SJCRH30 (cell line): ENCODE data around the gene C2orf92. TPM values are rescaled to one million over a fixed set of nuclear protein-coding genes. Genes with fewer than 3 reads are reported as not detected.

ENCODE experiments used
- DNase-seq, 2 experiments: peaks; one replicate each; pipeline ENCODE4 v3.0.0-alpha.2; 2015 to 2020
- H3K27ac ChIP-seq: fragments of 250-450 bp; sonication (Bioruptor Pico); 2 replicates; pipeline ENCODE4 v1.5.1; 2020; ENCODE audit warnings: mild to moderate bottlenecking, moderate library complexity
- H3K27me3 ChIP-seq: fragments of 250-450 bp; sonication (Bioruptor Pico); 2 replicates; pipeline ENCODE4 v1.5.1; 2020; ENCODE audit warnings: mild to moderate bottlenecking, moderate library complexity
- H3K36me3 ChIP-seq: fragments of 250-450 bp; sonication (Bioruptor Pico); 2 replicates; pipeline ENCODE4 v1.5.1; 2020; ENCODE audit warnings: mild to moderate bottlenecking, moderate library complexity
- H3K4me1 ChIP-seq: fragments of 250-450 bp; sonication (Bioruptor Pico); 2 replicates; pipeline ENCODE4 v1.5.1; 2020; ENCODE audit warnings: mild to moderate bottlenecking, moderate library complexity
- H3K4me3 ChIP-seq: fragments of 250-450 bp; sonication (Bioruptor Pico); 2 replicates; pipeline ENCODE4 v1.5.1; 2020; ENCODE audit warnings: mild to moderate bottlenecking, moderate library complexity
- H3K9me3 ChIP-seq: fragments of 250-450 bp; sonication (Bioruptor Pico); replicated peaks from 2 replicates; pipeline ENCODE4 v1.5.1; 2020; ENCODE audit warnings: mild to moderate bottlenecking, moderate library complexity
- total RNA-seq: library from RNA; depleted of rRNA; stranded (reverse); fragments of >200 nt; shearing (Covaris generic); gene quantifications from 2 replicates; pipeline ENCODE4 v1.2.3, GENCODE V29; 2014

The C2orf92 gene
- total RNA-seq, 1 experiment from 2014 or later, result 1.3 TPM

DNA sequence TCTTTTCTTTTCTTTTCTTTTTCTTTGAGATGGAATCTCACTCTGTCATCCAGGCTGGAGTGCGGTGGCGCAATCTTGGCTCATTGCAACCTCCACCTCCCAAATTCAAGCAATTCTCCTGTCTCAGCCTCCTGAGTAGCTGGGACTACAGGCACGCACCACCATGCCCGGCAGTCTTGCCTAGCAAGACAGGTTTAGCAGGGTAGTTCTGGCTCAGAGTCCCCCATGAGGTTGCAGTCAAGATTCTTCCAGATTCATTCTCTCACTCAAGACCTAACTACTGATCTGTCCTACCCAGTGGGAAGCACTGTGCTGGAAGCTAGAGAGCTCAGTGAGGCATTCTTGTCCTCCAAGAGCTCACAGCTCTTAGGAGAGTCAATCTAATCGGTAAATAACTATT, 26.2 kb downstream of the C2orf92 start:
- H3K27ac ChIP-seq, result no peak overlapping the region
- H3K4me1 ChIP-seq, result no peaks in the 10 kb centered on the region; the same call in 1 of the 2 replicates
- DNase-seq, result no peak
- H3K27me3 ChIP-seq, result no peaks in the 10 kb centered on the region
- no peaks in the 10 kb centered on the region for H3K36me3 ChIP-seq
- no peak overlapping the region for H3K4me3 ChIP-seq
- H3K9me3 ChIP-seq, result no peaks in the 10 kb centered on the region; the same call in 1 of the 2 replicates

DNA sequence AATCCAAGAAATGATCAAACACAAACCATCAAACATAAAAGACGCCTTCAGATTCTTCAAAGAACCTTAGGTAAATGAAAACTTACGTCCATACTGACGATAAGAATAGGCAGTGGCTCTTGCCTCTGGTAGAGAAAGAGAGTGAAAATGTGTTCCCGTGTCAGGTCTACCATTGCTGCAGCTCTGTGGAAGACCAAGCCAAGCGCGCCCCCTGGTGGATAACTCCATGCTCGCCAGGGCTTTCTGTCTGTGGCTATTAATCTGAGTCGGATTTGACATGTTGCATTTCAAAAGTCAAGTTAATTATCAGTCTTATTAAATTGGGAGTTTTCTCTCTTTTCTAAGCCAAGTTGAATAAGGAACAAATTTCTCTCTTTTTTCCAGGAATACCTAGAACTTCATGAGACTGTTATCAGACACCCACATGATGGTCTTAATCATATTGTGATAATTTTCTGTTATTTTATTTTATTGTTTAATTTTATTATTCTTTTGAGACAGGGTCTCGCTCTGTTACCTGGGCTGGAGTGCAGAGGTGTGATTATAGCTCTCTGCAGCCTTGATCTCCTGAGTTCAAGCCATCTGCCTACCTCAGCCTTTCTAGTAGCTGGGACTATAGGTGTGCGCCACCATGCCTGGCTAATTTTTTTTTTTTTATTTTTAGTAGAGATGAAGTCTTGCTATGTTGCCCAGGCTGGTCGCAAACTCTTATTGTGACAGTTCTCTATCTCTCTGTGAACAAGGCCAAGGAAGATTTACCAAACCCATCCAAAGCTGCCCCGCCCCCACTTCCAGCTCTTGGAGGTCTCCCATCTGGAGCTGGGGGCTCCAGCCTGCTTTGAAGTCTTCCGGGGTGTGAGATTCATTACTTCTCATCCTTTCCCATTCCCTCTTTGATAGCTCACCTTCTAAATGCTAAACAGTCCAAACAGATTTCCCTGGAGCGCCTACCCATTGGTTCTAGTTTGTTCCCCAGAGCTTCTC, 28.0 kb downstream of the C2orf92 start:
- no peaks in the 10 kb centered on the region for H3K27me3 ChIP-seq
- no peak overlapping the region for H3K27ac ChIP-seq
- H3K9me3 ChIP-seq, result no peaks in the 10 kb centered on the region; the same call in 1 of the 2 replicates
- no peaks in the 10 kb centered on the region for H3K36me3 ChIP-seq
- H3K4me1 ChIP-seq, result no peaks in the 10 kb centered on the region; the same call in none of the 2 replicates
- DNase-seq, result peak; percentile 78 to 90
- no peak overlapping the region for H3K4me3 ChIP-seq

DNA sequence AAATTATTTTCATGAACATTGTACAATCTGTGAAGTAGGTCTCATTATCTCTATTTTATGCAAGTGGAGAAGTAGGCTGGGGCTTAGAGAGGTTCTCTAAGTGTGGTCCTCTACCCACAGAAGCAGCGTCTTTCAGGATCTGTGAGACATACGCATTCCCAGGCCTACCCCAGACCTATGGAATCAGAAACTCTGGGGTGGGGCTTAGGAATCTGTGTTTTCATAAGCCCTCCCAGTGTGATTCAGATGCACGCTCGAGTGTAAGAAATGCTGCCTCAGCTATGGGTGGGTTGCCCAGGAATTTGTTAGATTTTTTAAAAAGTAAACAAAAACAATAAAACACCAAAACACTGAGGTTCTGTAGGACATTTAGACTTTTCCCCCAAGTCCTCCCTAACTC, 29.0 kb downstream of the C2orf92 start:
- no peak for DNase-seq
- H3K36me3 ChIP-seq, result no peaks in the 10 kb centered on the region
- no peak overlapping the region for H3K27ac ChIP-seq
- no peaks in the 10 kb centered on the region for H3K9me3 ChIP-seq
- no peaks in the 10 kb centered on the region; the same call in none of the 2 replicates for H3K4me1 ChIP-seq
- no peaks in the 10 kb centered on the region for H3K27me3 ChIP-seq
- no peak overlapping the region for H3K4me3 ChIP-seq

GRCh38 chr2:97699765-97700444, 30.4 kb downstream of the C2orf92 start:
- DNase-seq, result peak; percentile 60 to 78
- Histone ChIP-seq H3K36me3 (no peaks in the 10 kb centered on the region), H3K4me3 (no peak overlapping the region), H3K27me3 (no peaks in the 10 kb centered on the region), H3K9me3 (no peaks in the 10 kb centered on the region), H3K27ac (no peak overlapping the region), H3K4me1 (no peaks in the 10 kb centered on the region; the same call in 1 of the 2 replicates)

- H3K27ac ChIP-seq, result no peak overlapping the region
- no peaks in the 10 kb centered on the region for H3K9me3 ChIP-seq
- no peak for DNase-seq
- H3K36me3 ChIP-seq, result no peaks in the 10 kb centered on the region
- no peak overlapping the region for H3K4me3 ChIP-seq
- no peaks in the 10 kb centered on the region for H3K27me3 ChIP-seq
- no peaks in the 10 kb centered on the region; the same call in 1 of the 2 replicates for H3K4me1 ChIP-seq
These were observed 31.7 kb downstream of the C2orf92 start for GRCh38 chr2:97701186-97701585.

GRCh38 chr2:97701851-97702465, 32.4 kb downstream of the C2orf92 start:
- no peaks in the 10 kb centered on the region for H3K9me3 ChIP-seq
- no peaks in the 10 kb centered on the region for H3K36me3 ChIP-seq
- H3K4me1 ChIP-seq, result no peaks in the 10 kb centered on the region; the same call in 1 of the 2 replicates
- peak; percentile 61 to 66 for DNase-seq
- no peak overlapping the region for H3K27ac ChIP-seq
- H3K4me3 ChIP-seq, result peak overlapping the region; percentile 24
- no peaks in the 10 kb centered on the region for H3K27me3 ChIP-seq

- H3K27me3 ChIP-seq, result no peaks in the 10 kb centered on the region
- no peaks in the 10 kb centered on the region; the same call in 1 of the 2 replicates for H3K4me1 ChIP-seq
- H3K9me3 ChIP-seq, result no peaks in the 10 kb centered on the region
- H3K4me3 ChIP-seq, result no peak overlapping the region
- H3K27ac ChIP-seq, result no peak overlapping the region
- no peaks in the 10 kb centered on the region for H3K36me3 ChIP-seq
- DNase-seq, result no peak
These were observed 33.4 kb downstream of the C2orf92 start for GRCh38 chr2:97702731-97703470.

GRCh38 chr2:97703741-97704140, 34.2 kb downstream of the C2orf92 start:
- no peaks in the 10 kb centered on the region; the same call in 1 of the 2 replicates for H3K4me1 ChIP-seq
- no peaks in the 10 kb centered on the region for H3K27me3 ChIP-seq
- no peak for DNase-seq
- H3K27ac ChIP-seq, result no peak overlapping the region
- H3K36me3 ChIP-seq, result no peaks in the 10 kb centered on the region
- H3K9me3 ChIP-seq, result no peaks in the 10 kb centered on the region
- H3K4me3 ChIP-seq, result no peak overlapping the region

DNA sequence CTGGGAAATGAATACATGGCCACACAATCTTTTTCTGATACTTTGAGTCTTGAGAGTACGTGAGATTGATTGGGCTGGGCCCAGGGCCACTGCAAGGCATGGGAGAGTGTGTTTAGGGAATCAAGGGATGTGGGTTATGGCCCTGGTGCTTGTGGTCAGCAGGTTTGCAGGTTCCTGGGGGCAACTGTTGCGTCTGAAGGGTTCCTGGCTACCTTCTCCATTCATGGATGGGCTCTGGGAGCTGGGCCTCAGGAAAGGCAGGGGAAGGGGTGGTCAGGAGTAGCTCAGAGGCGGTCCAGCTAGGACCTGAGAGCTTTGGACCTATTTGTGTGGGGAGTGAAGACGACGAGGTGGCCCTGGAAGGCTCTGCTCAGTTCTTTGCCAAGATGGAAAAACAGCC, 35.5 kb downstream of the C2orf92 start:
- no peak overlapping the region for H3K27ac ChIP-seq
- H3K4me1 ChIP-seq, result no peaks in the 10 kb centered on the region; the same call in 1 of the 2 replicates
- no peaks in the 10 kb centered on the region for H3K27me3 ChIP-seq
- H3K9me3 ChIP-seq, result no peaks in the 10 kb centered on the region
- H3K36me3 ChIP-seq, result no peaks in the 10 kb centered on the region
- H3K4me3 ChIP-seq, result no peak overlapping the region
- DNase-seq, result no peak

DNA sequence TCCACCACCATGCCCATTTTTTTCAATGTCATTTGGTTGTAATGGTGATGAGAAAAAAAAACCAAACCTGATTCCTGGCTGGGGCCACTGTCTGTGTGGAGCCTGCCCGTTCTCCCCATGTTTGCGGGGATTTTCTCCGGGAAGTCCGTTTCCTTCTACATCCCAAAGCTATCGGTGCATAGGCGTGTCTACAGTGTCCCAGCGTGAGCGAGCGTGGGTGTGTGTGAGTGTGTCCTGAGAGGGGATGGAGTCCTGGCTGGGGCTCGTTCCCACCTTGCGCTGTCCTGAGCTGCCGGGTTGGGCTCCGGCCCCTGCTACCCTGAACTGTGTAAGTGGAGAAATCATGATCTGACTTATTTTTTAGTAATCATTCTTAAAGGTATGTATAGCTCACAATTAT, 36.6 kb downstream of the C2orf92 start:
- no peak for DNase-seq
- Histone ChIP-seq H3K4me3 (no peak overlapping the region), H3K27ac (no peak overlapping the region)

DNA sequence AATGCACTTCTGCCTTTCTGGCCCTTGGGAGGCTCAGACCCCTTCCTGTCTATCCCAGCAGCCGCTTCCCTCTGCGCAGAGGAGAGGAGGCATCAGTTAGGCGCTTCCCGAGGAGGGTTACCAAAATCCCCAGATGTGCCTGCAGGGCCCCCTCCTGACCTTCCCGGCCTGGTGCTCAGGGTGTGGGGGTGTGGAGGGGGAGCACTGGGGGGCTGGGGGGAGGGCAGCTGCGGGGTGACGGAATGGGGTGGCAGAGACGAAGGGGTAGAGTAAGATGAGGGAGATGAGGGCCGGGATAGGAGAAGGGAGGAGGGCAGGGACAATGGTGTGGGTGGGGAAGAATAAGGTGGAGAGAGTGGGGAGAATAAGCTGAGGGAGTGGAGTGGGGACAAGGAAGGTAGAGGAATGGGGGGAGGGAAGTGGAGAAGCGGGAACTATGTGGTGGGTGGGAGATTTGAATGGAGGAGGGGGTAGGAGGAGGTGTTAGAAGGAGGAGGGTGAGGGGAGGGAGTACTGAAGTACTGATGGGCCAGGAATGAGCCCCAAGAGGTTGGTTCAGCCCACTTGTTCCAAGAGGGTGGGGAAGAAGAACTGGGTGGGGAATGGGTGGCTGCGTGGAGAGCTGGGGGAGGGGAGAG, 37.3 kb downstream of the C2orf92 start:
- no peaks in the 10 kb centered on the region for H3K36me3 ChIP-seq
- H3K27me3 ChIP-seq, result no peaks in the 10 kb centered on the region
- H3K27ac ChIP-seq, result no peak overlapping the region
- DNase-seq, result no peak
- no peaks in the 10 kb centered on the region for H3K9me3 ChIP-seq
- no peak overlapping the region for H3K4me3 ChIP-seq
- H3K4me1 ChIP-seq, result no peaks in the 10 kb centered on the region; the same call in 1 of the 2 replicates

More for the DNA sequence above, 36.6 kb downstream of the C2orf92 start:
- no peaks in the 10 kb centered on the region; the same call in 1 of the 2 replicates for H3K4me1 ChIP-seq
- H3K36me3 ChIP-seq, result no peaks in the 10 kb centered on the region
- no peaks in the 10 kb centered on the region for H3K9me3 ChIP-seq
- H3K27me3 ChIP-seq, result no peaks in the 10 kb centered on the region

DNA sequence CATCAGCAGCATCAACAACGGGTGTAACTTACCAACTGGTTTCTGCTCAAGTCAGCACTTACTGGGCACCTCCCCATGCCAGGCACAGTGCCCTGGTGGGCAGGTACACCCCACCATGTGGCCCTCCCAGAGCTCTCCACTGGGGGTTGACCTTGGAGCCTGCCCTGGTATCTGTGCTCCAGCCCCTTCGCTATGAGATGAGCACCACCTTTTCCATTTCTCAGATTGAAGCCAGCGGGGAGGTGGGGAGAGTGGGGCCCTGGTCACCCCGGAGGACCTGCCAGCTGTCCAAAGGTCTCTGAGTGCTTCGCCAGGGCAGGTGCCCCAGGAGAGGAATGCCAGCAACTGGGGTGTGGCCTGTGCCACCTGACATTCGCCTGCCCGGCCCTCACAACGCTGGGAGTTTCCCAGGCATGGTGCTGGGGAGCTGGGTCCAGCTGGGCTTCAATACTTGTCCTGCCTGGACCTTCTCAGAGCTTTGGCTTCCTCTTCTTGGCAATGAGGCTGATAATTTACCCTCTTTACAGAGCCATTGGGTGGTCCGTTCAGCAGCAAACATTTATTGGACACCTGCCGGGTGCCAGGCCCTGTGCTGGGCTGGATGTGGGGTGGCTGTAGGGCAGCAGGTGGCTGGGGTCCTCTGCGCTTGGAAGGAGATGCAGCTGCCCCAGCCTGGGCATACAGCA, 38.0 kb downstream of the C2orf92 start:
- Histone ChIP-seq H3K36me3 (no peaks in the 10 kb centered on the region), H3K27me3 (no peaks in the 10 kb centered on the region), H3K9me3 (no peaks in the 10 kb centered on the region), H3K4me1 (no peaks in the 10 kb centered on the region), H3K4me3 (no peak overlapping the region), H3K27ac (no peak overlapping the region)
- DNase-seq, result no peak

GRCh38 chr2:97708048-97708380, 38.5 kb downstream of the C2orf92 start:
- DNase-seq, result no peak
- no peak overlapping the region for H3K4me3 ChIP-seq
- no peaks in the 10 kb centered on the region for H3K4me1 ChIP-seq
- no peaks in the 10 kb centered on the region for H3K27me3 ChIP-seq
- no peaks in the 10 kb centered on the region for H3K36me3 ChIP-seq
- H3K9me3 ChIP-seq, result no peaks in the 10 kb centered on the region
- no peak overlapping the region for H3K27ac ChIP-seq
